NB4 (cell line): ENCODE results near the gene ZNF626.
"Not testable (repeated sequence)": the region's sequence is repeated elsewhere in the genome, so short reads cannot be mapped to it uniquely, and the experiment has no call there.

ENCODE experiments used
- TF ChIP-seq, protein P1 (sequence below): IDR thresholded peaks from one replicate; pipeline ENCODE4 v1.5.1; 2012; ENCODE audit warnings: low read depth, low read length
- TF ChIP-seq, protein P2 (sequence below): IDR thresholded peaks from 2 replicates; pipeline ENCODE4 v1.6.1; 2011; ENCODE audit warnings: low read depth, low read length

DNA sequence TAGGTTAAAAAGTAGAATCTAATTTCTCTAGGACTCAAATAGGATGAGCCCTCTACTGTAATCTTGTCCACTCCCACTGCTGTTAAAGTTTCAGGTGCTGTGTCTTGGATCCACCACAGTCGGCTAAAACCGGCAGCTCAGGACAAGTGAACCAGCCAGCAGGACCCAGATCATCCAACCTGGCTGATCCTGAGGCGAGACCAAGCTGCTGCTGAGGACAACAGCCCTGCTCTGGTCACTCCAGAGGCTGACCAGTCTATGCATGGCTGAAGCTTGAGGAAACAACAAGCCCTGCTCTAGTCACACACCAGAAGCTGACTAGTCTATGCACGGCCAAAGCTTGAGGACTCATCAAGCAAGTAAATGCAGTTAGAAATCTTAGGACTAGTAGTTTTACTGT is 46.4 kb downstream of the ZNF626 start:
- TF ChIP-seq, protein P1, sequence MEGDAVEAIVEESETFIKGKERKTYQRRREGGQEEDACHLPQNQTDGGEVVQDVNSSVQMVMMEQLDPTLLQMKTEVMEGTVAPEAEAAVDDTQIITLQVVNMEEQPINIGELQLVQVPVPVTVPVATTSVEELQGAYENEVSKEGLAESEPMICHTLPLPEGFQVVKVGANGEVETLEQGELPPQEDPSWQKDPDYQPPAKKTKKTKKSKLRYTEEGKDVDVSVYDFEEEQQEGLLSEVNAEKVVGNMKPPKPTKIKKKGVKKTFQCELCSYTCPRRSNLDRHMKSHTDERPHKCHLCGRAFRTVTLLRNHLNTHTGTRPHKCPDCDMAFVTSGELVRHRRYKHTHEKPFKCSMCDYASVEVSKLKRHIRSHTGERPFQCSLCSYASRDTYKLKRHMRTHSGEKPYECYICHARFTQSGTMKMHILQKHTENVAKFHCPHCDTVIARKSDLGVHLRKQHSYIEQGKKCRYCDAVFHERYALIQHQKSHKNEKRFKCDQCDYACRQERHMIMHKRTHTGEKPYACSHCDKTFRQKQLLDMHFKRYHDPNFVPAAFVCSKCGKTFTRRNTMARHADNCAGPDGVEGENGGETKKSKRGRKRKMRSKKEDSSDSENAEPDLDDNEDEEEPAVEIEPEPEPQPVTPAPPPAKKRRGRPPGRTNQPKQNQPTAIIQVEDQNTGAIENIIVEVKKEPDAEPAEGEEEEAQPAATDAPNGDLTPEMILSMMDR: not testable (repeated sequence)
- TF ChIP-seq, protein P2, sequence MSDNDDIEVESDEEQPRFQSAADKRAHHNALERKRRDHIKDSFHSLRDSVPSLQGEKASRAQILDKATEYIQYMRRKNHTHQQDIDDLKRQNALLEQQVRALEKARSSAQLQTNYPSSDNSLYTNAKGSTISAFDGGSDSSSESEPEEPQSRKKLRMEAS: not testable (repeated sequence)
